Measurements from ENCODE around the gene DCTN1.

GRCh38 chr2:74373221-74373676 lies 6.9 kb downstream of the DCTN1 start:
- TF ChIP-seq POLR2AphosphoS5 (IDR thresholded peaks at IDR 0.05; ENCODE audit: low read depth, low read length) (no peak), POLR2A (IDR thresholded peaks at IDR 0.05; ENCODE audit: low read depth, low read length) (no peak)
